Central memory CD4-positive, alpha-beta T cell (primary cell): ENCODE measurements around the gene MAFG.
"Not testable (repeated sequence)": the region's sequence is repeated elsewhere in the genome, so short reads cannot be mapped to it uniquely, and the experiment has no call there.

Source experiments
- DNase-seq: peaks from one replicate; pipeline ENCODE4 v3.0.0; 2022

MAFG gene

GRCh38 chr17:81957691-81958432, 30.3 kb upstream of the MAFG start:
- DNase-seq, result no peak

GRCh38 chr17:81956607-81957589, 29.4 kb upstream of the MAFG start:
- DNase-seq, result no peak

- DNase-seq, result no peak
Measured at GRCh38 chr17:81955756-81956544, 28.4 kb upstream of the MAFG start.

GRCh38 chr17:81955058-81955681, 27.6 kb upstream of the MAFG start:
- DNase-seq, result no peak

- no peak for DNase-seq
Measured at GRCh38 chr17:81954131-81955057, 26.9 kb upstream of the MAFG start.

- not testable (repeated sequence) for DNase-seq
Measured at GRCh38 chr17:81953443-81953842, 25.9 kb upstream of the MAFG start.

- DNase-seq, result no peak
Measured at GRCh38 chr17:81952792-81953228, 25.3 kb upstream of the MAFG start.

- no peak for DNase-seq
Measured at GRCh38 chr17:81951785-81952684, 24.5 kb upstream of the MAFG start.

- no peak for DNase-seq
Measured at GRCh38 chr17:81950501-81950900, 23.0 kb upstream of the MAFG start.

- no peak for DNase-seq
Measured at GRCh38 chr17:81948635-81949378, 21.3 kb upstream of the MAFG start.

- DNase-seq, result no peak
Measured at GRCh38 chr17:81947189-81947588, 19.7 kb upstream of the MAFG start, which contains the start of gene MYADML2. TSS of gene MYADML2 (minus strand) at chr17:81947233. CDS start at chr17:81941741, 5,492 bp downstream.

GRCh38 chr17:81944858-81945257, 17.3 kb upstream of the MAFG start:
- no peak for DNase-seq

- no peak for DNase-seq
Measured at GRCh38 chr17:81942167-81942553, 14.6 kb upstream of the MAFG start.

GRCh38 chr17:81941484-81942166, 14.1 kb upstream of the MAFG start:
- DNase-seq, result no peak

GRCh38 chr17:81940538-81941483, 13.3 kb upstream of the MAFG start:
- no peak for DNase-seq

- no peak for DNase-seq
Measured at GRCh38 chr17:81939881-81940385, 12.4 kb upstream of the MAFG start.

GRCh38 chr17:81939218-81939617, 11.7 kb upstream of the MAFG start:
- no peak for DNase-seq
